ENCODE measurements around the gene ALDH1L2. TPM values are rescaled to one million over a fixed set of nuclear protein-coding genes. Genes with fewer than 3 reads are reported as not detected.

ALDH1L2 gene
- total RNA-seq, 3 donors from 2014 or later (not counting 1 experiment from before 2014, with no cell fraction given), result 1.1 TPM; not detected in 2

- Mint-ChIP-seq H3K27me3 (ENCODE audit: low read depth in 2 of 2) (no peaks in the 10 kb centered on the region), H3K27ac (no peak overlapping the region), H3K9me3 (no peaks in the 10 kb centered on the region), H3K36me3 (no peaks in the 10 kb centered on the region), H3K4me1 (peaks cover 6 to 18% of the 10 kb centered on the region in 2 donors), H3K4me3 (no peak overlapping the region)
- TF ChIP-seq CTCF (IDR thresholded peaks at IDR 0.05), result no peak
- no peaks in the 10 kb centered on the region for H3K4me1 ChIP-seq (ENCODE audit: control insufficient read depth, insufficient read depth, low read length)
- DNase-seq, result no peak
- ATAC-seq, result no peak
- H3K27me3 ChIP-seq (ENCODE audit: control insufficient read depth, insufficient read depth, low read length), result no peaks in the 10 kb centered on the region
- WGBS (ENCODE audit: insufficient coverage), result no CpG with 5 or more reads among the region's 2 CpGs
- H3K27ac ChIP-seq (ENCODE audit: low read length), result no peak overlapping the region
- intact Hi-C loops (cut with micrococcal nuclease), result no loop called here
- H3K9me3 ChIP-seq (ENCODE audit: control insufficient read depth, insufficient read depth, low read length), result no peaks in the 10 kb centered on the region
- no peak overlapping the region for H3K4me3 ChIP-seq (ENCODE audit: low read length)
- no peaks in the 10 kb centered on the region for H3K36me3 ChIP-seq (ENCODE audit: control insufficient read depth, insufficient read depth, low read length)
These were observed 50.4 kb downstream of the ALDH1L2 start for GRCh38 chr12:105033851-105034250.

- Mint-ChIP-seq H3K36me3 (no peaks in the 10 kb centered on the region), H3K4me1 (peaks cover 6 to 18% of the 10 kb centered on the region in 2 donors), H3K4me3 (no peak overlapping the region), H3K9me3 (no peaks in the 10 kb centered on the region), H3K27me3 (ENCODE audit: low read depth in 2 of 2) (no peaks in the 10 kb centered on the region), H3K27ac (no peak overlapping the region)
- no peak overlapping the region for H3K4me3 ChIP-seq (ENCODE audit: low read length)
- H3K27me3 ChIP-seq (ENCODE audit: control insufficient read depth, insufficient read depth, low read length), result no peaks in the 10 kb centered on the region
- WGBS (ENCODE audit: insufficient coverage), result 95% methylated on average over 4 of the region's 4 CpGs
- TF ChIP-seq CTCF (IDR thresholded peaks at IDR 0.05), result no peak
- H3K36me3 ChIP-seq (ENCODE audit: control insufficient read depth, insufficient read depth, low read length), result no peaks in the 10 kb centered on the region
- DNase-seq (no peak), ATAC-seq (no peak)
- H3K4me1 ChIP-seq (ENCODE audit: control insufficient read depth, insufficient read depth, low read length), result no peaks in the 10 kb centered on the region
- H3K27ac ChIP-seq (ENCODE audit: low read length), result no peak overlapping the region
- no peaks in the 10 kb centered on the region for H3K9me3 ChIP-seq (ENCODE audit: control insufficient read depth, insufficient read depth, low read length)
- intact Hi-C loops (cut with micrococcal nuclease), result no loop called here
These were observed 51.4 kb downstream of the ALDH1L2 start for GRCh38 chr12:105032703-105033357.

- no peaks in the 10 kb centered on the region for H3K9me3 ChIP-seq (ENCODE audit: control insufficient read depth, insufficient read depth, low read length)
- 86% methylated on average over 8 of the region's 9 CpGs for WGBS (ENCODE audit: insufficient coverage)
- intact Hi-C loops (cut with micrococcal nuclease), result no loop called here
- TF ChIP-seq CTCF (IDR thresholded peaks at IDR 0.05), result no peak
- DNase-seq (no peak), ATAC-seq (no peak)
- H3K4me1 Mint-ChIP-seq, result peaks cover 0 to 10% of the 10 kb centered on the region in 2 donors
- H3K27me3 ChIP-seq (ENCODE audit: control insufficient read depth, insufficient read depth, low read length), result no peaks in the 10 kb centered on the region
- no peak overlapping the region for H3K4me3 ChIP-seq (ENCODE audit: low read length)
- H3K36me3 ChIP-seq (ENCODE audit: control insufficient read depth, insufficient read depth, low read length), result no peaks in the 10 kb centered on the region
- H3K4me1 ChIP-seq (ENCODE audit: control insufficient read depth, insufficient read depth, low read length), result no peaks in the 10 kb centered on the region
- no peaks in the 10 kb centered on the region for H3K9me3 Mint-ChIP-seq
- H3K27ac Mint-ChIP-seq, result peak overlapping the region in 1 of 2 donors; percentile 7
- no peaks in the 10 kb centered on the region for H3K36me3 Mint-ChIP-seq
- H3K27ac ChIP-seq (ENCODE audit: low read length), result no peak overlapping the region
- H3K4me3 Mint-ChIP-seq, result no peak overlapping the region
- no peaks in the 10 kb centered on the region for H3K27me3 Mint-ChIP-seq (ENCODE audit: low read depth in 2 of 2)
These were observed 53.1 kb downstream of the ALDH1L2 start for GRCh38 chr12:105030820-105031807.
